ENCODE data around the gene CTTN.
A peak's percentile ranks its signal among the peaks of the same experiment; 100 is the strongest.

The CTTN gene

DNA sequence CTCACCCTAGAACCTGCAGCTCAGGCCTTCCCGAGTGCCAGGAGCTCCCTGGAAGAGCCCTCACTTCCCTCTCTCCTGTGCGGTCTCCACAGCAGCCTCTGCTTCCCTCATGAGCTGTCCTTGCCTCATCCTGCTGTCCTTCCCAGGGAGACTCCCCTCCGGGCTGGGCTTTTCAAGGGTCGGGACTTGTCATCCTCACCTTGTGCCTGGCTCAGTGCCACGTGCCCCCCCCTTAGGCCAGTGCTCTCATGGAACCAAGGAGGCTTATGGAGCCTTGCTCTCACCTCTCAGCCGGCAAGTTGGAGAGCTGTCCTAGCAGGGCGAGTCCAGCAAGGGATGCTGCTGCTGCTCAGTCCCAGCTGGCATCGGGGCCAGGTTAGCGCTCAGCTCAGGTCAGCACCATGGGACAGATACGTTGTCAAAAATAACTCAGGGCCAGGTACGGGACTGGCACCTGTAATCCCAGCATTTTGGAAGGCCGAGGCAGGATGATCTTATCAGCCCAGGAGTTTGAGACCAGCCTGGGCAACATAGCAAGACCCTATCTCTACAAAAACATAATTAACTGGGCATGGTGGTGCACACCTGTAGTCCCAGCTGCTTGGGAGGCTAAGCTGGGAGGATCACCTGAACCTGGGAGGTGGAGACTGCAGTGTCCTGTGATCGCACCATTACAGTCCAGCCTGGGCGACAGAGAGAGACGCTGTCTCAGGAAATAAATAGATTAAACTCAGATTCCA lies 13.6 kb downstream of the CTTN start:
- no peaks in the 10 kb centered on the region for H3K9me3 Mint-ChIP-seq
- H3K27ac Mint-ChIP-seq, result no peak overlapping the region
- no peak overlapping the region for H3K4me3 Mint-ChIP-seq
- peaks cover 21% of the 10 kb centered on the region for H3K4me1 Mint-ChIP-seq
- ATAC-seq, result no peak
- H3K27me3 Mint-ChIP-seq, result peaks cover 62% of the 10 kb centered on the region
- no peak for DNase-seq

DNA sequence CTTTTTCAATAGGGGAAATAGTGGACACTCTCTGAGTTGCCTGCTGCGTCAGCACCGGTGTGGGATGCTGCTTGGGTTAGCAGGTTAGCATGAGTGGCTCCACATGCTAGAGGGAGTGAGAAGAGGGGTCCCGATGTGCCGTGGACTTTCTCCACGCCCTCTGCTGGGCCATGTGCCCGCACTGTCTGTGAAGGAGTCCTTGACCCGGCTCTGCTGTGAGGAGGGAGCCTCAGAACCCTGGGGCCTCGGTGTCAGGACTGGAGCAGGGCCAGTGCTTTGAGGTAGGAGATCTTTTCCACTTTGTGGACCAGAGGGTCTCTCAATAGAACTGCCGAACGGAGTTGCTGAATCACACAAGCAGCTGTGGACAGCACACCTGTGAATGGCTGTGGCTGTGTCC lies 14.8 kb downstream of the CTTN start:
- peaks cover 21% of the 10 kb centered on the region for H3K4me1 Mint-ChIP-seq
- no peaks in the 10 kb centered on the region for H3K9me3 Mint-ChIP-seq
- DNase-seq (no peak), ATAC-seq (no peak)
- H3K4me3 Mint-ChIP-seq, result no peak overlapping the region
- H3K27ac Mint-ChIP-seq, result peak overlapping the region in 1 of 2 donors; percentile 82
- H3K27me3 Mint-ChIP-seq, result peaks cover 59% of the 10 kb centered on the region

DNA sequence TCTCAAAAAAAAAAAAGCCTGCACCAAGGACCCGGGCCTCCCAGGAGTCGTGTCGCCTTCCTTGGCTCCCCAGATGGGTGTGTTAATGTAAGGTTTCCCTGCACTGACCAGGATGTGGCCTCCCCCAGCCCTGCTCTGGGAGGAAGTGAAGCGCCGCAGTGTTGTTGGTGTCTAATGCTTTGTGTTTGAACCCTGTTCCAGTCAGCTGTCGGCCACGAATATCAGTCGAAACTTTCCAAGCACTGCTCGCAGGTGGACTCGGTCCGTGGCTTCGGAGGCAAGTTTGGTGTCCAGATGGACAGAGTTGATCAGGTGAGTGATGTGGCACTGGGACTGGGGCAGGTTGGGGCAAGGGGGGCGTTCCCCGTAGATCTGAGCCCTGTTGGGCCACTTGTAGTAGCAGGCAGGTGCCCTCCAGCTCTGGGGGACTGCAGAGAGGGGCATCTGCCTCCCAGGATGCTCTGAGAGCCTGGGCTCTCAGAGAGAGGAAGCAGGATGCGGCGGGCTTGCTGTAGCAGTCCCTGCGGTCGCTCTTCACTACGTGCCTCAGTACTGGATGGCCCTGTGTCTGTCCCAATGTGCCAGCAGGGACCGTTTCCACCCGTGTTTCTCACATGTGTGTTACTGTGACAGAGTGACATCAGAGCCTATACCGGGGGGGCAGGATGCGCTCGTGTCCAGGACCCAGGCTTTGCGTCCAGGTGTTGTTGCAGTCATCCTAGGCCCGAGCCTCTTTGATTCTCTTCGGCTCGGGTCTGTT lies 16.2 kb downstream of the CTTN start:
- Mint-ChIP-seq H3K27ac (peak overlapping the region in 1 of 2 donors; percentile 61), H3K4me1 (peaks cover 21% of the 10 kb centered on the region), H3K4me3 (no peak overlapping the region), H3K9me3 (no peaks in the 10 kb centered on the region), H3K27me3 (peaks cover 58% of the 10 kb centered on the region)
- no peak for ATAC-seq
- DNase-seq, result no peak

DNA sequence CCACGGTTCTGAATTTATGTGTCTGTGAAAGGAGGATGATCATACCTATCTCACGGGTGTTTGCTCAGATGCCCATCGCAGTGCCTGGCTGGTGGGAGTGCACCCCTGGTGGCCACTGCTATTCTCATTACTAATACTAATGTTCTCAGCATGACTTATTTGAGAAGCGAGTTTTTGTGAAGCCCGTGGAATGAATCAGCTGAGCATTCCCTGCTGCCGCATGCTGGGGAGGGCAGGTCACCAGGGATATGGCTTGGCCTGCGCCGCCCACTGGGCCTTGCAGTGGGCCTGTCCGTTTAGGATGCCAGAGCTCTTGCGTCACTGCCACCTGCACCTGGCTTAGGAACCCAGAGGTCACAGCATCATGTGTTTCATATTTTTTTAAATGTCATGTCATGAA lies 16.9 kb downstream of the CTTN start:
- H3K4me3 Mint-ChIP-seq, result peak overlapping the region in 1 of 2 donors; percentile 21
- H3K9me3 Mint-ChIP-seq, result no peaks in the 10 kb centered on the region
- DNase-seq (no peak), ATAC-seq (peak; percentile 55)
- peak overlapping the region; percentile 90 to 96 for H3K27ac Mint-ChIP-seq
- H3K27me3 Mint-ChIP-seq, result peaks cover 58% of the 10 kb centered on the region
- peaks cover 21% of the 10 kb centered on the region for H3K4me1 Mint-ChIP-seq

DNA sequence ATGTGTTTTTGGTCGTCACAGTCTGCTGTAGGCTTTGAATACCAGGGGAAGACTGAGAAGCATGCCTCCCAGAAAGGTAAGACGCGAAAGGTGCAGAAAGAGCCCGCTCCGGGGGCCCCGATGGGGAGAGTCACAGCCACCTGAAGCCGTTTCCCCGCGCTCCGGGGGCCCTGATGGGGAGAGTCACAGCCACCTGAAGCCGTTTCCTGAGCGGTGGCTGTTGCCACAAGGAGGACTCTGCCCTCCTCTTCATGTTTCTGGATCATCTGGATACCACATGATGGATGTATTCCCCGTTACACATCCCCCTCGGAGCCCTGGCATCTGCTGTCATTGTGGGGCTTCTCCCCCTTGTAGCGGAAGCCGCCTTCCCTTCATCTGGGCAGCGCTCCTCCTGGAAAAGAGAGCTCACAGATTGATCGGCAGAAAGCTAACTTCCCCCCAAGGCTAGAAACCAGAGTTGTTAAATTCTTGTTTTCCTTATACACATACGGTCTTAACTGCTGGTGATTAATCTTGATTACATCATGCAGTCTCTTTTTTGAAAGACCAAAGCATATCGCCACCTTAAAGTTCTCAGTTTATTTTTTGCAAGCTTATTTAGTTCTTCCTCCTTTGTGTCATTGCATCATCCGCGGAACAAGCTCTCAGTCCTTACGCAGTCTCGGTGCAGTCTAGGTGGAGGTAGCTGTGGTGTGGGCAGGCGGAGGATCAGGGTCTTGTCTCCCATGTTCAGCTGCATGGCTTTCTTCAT lies 17.5 kb downstream of the CTTN start:
- peaks cover 55% of the 10 kb centered on the region for H3K27me3 Mint-ChIP-seq
- H3K4me1 Mint-ChIP-seq, result peaks cover 21% of the 10 kb centered on the region
- H3K4me3 Mint-ChIP-seq, result peak overlapping the region; percentile 42 to 73
- DNase-seq (no peak), ATAC-seq (peak; percentile 65)
- no peaks in the 10 kb centered on the region for H3K9me3 Mint-ChIP-seq
- peak overlapping the region; percentile 90 to 96 for H3K27ac Mint-ChIP-seq

DNA sequence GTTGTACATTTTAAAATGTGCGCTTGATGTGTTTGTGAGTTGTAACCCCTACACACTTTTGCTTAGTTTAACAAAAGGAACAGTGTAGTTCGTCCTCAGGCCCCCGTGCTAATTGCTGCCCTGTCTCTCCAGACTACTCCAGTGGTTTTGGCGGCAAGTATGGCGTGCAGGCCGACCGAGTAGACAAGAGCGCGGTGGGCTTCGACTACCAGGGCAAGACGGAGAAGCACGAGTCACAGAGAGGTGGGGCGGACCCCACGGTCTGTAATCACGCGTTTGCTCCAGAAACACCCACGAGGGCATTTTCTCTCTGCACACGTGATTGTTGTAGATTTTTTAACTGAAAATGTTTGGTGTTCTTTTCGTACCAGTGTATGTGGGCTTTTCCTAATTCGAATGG lies 18.6 kb downstream of the CTTN start:
- ATAC-seq, result no peak
- Mint-ChIP-seq H3K9me3 (no peaks in the 10 kb centered on the region), H3K27ac (peak overlapping the region in 1 of 2 donors; percentile 90), H3K4me3 (no peak overlapping the region), H3K4me1 (peaks cover 21% of the 10 kb centered on the region), H3K27me3 (peaks cover 58% of the 10 kb centered on the region)
- DNase-seq, result no peak

DNA sequence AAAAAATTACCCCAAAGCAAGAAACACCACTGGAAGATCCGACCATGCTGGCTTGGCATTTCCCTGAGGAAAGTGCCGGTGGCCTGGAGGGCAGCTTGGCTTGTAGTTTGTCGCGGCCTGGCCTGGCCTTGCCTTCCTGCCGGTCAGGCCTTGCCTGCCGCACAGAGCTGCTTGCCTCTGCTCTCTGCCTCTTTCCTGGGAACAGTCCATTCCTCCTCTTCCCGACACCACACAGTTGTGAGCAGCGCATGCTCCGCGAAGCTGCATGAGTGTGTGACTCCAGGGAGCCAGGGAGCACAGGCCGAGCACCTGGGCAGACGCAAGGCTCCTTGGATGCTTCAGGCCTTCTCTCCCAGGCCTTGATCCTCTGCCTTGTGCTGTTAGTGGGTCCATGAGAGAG lies 19.8 kb downstream of the CTTN start:
- H3K9me3 Mint-ChIP-seq, result no peaks in the 10 kb centered on the region
- ATAC-seq (no peak), DNase-seq (no peak)
- no peak overlapping the region for H3K27ac Mint-ChIP-seq
- no peak overlapping the region for H3K4me3 Mint-ChIP-seq
- H3K27me3 Mint-ChIP-seq, result peaks cover 63% of the 10 kb centered on the region
- peaks cover 23% of the 10 kb centered on the region for H3K4me1 Mint-ChIP-seq

DNA sequence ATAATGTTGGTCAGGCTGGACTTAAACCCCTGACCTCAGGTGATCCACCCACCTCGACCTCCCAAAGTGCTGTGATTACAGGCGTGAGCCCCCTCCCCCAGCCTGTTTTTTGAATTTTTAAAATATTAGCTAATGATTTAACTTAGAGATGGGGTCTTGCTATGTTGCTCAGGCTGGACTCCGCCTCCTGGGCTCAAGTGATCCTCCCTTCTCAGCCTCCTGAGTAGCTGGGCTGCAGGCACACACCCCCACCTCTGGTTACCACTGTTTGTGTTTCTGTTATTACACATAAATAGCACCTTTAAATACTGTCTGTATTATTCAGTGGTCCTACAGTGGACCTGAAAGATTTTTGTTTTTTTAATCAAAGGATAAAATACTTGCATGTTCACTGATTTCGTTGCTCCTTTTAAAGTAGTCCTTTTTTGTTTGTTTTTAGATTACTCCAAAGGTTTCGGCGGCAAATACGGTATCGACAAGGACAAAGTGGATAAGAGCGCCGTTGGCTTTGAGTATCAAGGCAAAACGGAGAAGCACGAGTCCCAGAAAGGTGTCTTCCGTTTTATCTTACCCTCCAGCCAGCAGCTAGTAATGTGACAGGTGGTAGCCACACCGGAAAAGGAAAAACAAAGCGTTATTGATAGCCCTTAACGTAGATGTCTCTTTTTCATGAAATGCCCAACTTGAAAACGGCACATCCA lies 21.1 kb downstream of the CTTN start:
- H3K27me3 Mint-ChIP-seq, result peaks cover 72% of the 10 kb centered on the region
- no peak for DNase-seq
- no peak overlapping the region for H3K4me3 Mint-ChIP-seq
- no peak for ATAC-seq
- no peak overlapping the region for H3K27ac Mint-ChIP-seq
- peaks cover 36% of the 10 kb centered on the region for H3K4me1 Mint-ChIP-seq
- no peaks in the 10 kb centered on the region for H3K9me3 Mint-ChIP-seq

DNA sequence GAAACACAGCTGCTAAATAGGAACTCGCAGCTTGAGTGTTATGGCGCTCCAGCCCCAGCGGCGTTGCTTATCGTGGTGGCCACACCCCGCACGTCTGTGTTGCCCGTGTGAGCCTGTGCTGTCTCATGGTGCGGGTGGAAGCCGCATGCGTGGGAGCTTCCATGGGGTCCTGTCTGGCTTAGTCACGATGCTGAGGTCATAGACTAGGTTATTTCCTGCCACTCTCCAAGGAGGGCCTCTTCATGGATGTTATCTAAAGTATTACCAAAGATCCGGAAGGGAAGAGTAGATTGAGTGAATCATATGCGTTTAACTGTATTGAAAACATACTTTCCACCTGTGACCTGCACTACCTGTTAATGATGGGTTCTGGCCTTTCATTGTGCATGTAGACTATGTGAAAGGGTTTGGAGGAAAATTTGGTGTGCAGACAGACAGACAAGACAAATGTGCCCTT lies 21.7 kb downstream of the CTTN start:
- ATAC-seq, result no peak
- DNase-seq, result no peak
- peaks cover 32% of the 10 kb centered on the region for H3K4me1 Mint-ChIP-seq
- no peak overlapping the region for H3K4me3 Mint-ChIP-seq
- H3K9me3 Mint-ChIP-seq, result no peaks in the 10 kb centered on the region
- no peak overlapping the region for H3K27ac Mint-ChIP-seq
- peaks cover 72% of the 10 kb centered on the region for H3K27me3 Mint-ChIP-seq

DNA sequence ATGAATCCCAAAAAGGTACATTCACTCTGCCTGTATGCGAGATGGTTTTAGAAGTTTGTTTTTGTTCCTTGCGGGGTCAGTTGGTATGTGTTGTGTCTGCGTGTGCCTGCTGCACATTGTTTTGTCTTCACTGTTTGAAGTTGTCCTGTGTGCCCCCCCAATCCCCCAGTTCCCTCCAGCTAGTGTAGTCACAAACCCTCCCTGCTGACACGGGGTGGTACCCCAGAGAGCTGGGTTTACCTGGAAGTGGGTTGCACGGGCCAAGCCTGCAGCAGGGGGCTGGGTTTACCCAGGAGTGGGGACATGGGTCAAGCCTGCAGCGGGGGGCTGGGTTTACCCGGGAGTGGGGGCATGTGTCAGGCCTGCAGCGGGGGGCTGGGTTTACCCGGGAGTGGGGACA lies 22.2 kb downstream of the CTTN start:
- no peak overlapping the region for H3K27ac Mint-ChIP-seq
- H3K27me3 Mint-ChIP-seq, result peaks cover 72% of the 10 kb centered on the region
- DNase-seq, result no peak
- no peaks in the 10 kb centered on the region for H3K9me3 Mint-ChIP-seq
- H3K4me1 Mint-ChIP-seq, result peaks cover 28% of the 10 kb centered on the region
- no peak for ATAC-seq
- H3K4me3 Mint-ChIP-seq, result no peak overlapping the region

DNA sequence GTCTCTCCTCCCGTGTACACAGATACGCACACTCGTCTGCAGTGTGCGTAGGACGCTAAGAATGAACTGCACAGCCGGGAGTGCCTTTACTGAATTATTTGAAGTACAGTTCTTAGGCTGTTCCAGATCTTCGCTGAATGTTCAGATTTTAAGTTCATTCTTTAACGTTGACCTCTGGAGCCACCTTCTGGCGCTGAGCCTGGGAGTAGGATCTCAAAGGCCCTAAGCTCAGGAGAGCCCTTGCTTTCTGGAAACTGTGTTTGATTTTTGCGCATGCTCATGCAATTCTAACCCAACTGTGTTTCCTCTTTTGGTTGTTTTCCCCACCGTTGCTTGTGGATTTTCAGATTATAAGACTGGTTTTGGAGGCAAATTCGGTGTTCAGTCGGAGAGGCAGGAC lies 22.8 kb downstream of the CTTN start:
- Mint-ChIP-seq H3K27ac (no peak overlapping the region), H3K4me1 (peaks cover 22% of the 10 kb centered on the region), H3K9me3 (no peaks in the 10 kb centered on the region), H3K27me3 (peaks cover 70% of the 10 kb centered on the region), H3K4me3 (no peak overlapping the region)
- ATAC-seq (no peak), DNase-seq (no peak)

DNA sequence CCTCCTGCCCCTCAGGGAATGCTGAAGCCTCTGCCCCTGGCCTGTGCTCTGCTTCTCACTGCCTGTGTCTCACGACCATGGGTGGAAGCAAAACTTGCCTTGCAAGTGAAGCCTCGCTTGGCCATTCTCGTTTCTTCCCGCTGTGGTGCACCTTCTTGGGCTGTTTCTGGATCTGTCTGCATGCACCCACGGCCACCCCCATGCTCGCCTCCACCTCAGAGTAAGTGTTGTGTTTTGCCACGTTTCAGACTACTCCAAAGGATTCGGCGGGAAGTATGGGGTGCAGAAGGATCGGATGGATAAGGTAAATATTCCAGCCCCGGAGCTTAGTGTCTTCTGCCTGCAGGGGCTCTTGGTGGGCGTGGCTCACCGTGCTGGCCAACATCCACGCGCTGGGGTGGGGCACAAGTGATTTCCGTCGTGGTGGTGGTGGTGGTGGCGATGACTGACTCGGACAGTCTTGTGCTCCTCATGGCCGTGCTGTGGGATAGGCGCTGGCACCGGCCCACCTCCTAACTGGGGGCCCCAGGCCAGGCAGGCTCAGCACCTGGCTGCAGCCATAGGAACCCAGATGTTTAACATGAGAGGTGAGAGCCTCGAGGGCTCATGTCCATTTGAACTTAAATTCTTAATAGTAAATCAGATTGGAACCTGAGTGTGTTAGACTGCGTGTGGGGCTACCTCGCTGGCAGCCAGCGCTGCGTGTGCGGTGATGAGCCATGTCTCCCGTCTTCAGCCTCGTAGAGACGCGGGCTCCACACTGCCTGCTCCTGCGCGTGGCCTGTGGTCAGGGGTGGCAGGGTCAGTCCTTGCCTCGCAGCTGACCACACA lies 24.6 kb downstream of the CTTN start:
- ATAC-seq (no peak), DNase-seq (no peak)
- H3K27me3 Mint-ChIP-seq, result peaks cover 65% of the 10 kb centered on the region
- peaks cover 17% of the 10 kb centered on the region for H3K4me1 Mint-ChIP-seq
- H3K4me3 Mint-ChIP-seq, result no peak overlapping the region
- no peak overlapping the region for H3K27ac Mint-ChIP-seq
- H3K9me3 Mint-ChIP-seq, result no peaks in the 10 kb centered on the region

DNA sequence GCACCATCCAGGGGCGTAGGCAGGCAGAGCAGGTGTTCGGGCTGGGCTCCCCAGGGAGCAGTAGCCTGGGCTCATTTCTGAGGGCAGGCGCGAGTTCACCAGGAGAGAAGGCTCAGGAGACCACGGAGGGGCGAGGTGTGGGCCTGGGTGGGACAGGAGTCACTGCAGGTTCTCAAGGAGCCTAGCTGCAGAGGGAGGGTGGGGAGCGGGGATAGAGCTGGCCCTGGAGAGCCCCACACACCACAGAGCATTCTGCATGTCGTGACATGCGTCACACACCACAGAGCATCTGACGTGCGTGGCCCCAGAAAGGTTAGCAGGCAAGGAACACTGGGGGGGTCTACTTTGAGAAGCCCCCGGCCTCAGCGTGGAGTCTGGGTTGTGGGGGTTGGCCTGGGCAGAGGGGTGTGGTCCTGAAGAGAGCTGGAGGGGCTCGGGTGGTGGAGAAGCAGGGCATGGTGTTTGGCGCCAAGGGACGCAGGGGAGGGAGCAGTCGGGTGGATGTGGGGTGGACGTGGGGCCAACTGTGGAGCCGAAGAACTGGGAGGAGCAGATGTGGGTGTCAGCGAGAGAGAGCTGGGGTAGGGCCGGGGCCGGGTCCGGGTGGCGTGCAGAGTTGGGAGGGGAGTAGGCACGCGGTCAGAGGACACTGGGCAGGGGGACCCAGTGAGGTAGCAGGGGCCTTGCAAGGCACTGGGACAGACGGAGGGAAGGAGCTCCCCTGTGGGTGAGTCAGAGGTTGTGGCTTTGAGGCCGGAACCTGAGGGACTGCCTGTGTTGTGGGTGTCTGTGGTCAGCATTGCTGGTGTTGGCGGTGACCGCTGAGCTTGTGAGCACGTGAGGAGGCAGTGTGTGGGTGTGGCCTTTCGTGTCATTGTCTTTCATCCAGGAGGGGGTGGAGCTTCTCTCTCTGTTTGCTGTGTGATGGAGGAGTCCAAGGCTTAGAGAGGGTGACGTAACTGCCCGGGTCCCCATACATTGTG lies 25.5 kb downstream of the CTTN start:
- H3K9me3 Mint-ChIP-seq, result no peaks in the 10 kb centered on the region
- H3K27me3 Mint-ChIP-seq, result peaks cover 63% of the 10 kb centered on the region
- peak; percentile 88 for ATAC-seq
- H3K4me1 Mint-ChIP-seq, result peaks cover 17% of the 10 kb centered on the region
- peak overlapping the region; percentile 71 to 80 for H3K27ac Mint-ChIP-seq
- H3K4me3 Mint-ChIP-seq, result peak overlapping the region in 1 of 2 donors; percentile 24
- DNase-seq, result peak; percentile 62 to 68
